ENCODE data around the gene C12orf42. TPM values are rescaled to one million over a fixed set of nuclear protein-coding genes. Genes with fewer than 3 reads are reported as not detected.

The C12orf42 gene
- total and polyA plus RNA-seq, 4 donors, result 0.14 to 0.17 TPM; not detected in 2

DNA sequence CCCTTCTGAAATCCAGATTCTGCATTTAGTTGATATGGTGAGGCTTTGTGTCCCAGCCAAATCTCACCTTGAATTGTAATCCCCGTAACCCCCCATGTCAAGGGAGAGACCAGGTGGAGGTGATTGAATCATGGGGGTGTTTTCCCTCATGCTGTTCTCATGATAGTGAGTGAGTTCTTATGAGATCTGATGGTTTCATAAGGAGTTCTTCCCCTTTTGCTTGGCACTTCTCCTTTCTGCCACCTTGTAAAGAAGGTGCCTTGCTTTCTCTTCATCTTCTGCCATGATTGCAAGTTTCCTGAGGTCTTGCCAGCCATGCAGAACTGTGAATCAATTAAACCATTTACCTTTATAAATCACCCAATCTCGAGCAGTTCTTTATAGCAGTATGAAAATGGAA is 23.1 kb upstream of the C12orf42 start:
- Histone ChIP-seq H3K4me3 (ENCODE audit: low read depth in 1 of 3, low read length in 3 of 3) (no peak overlapping the region), H3K9me3 (ENCODE audit: control insufficient read depth in 4 of 4, low read length in 3 of 4) (no peaks in the 10 kb centered on the region), H3K9ac (ENCODE audit: low read depth in 1 of 2, low read length in 2 of 2) (no peak overlapping the region), H3K36me3 (ENCODE audit: control insufficient read depth in 4 of 4, insufficient read depth in 3 of 4, low read depth in 1 of 4, low read length in 3 of 4) (no peaks in the 10 kb centered on the region), H3K27me3 (ENCODE audit: control insufficient read depth in 4 of 4, insufficient read depth in 4 of 4, low read length in 3 of 4) (peaks cover 0 to 2% (median 0%) of the 10 kb centered on the region in 4 donors), H3K4me1 (ENCODE audit: control insufficient read depth in 4 of 4, insufficient read depth in 4 of 4, low read length in 3 of 4) (no peaks in the 10 kb centered on the region), H3K27ac (ENCODE audit: low read depth in 1 of 2, low read length in 2 of 2) (no peak overlapping the region)
- DNase-seq (ENCODE audit: low spot score), result no peak
- 77% methylated on average over 2 of the region's 2 CpGs for WGBS
- TF ChIP-seq FOXA2 (IDR thresholded peaks at IDR 0.05) (no peak), TAF1 (conservative IDR thresholded peaks at IDR 0.05) (no peak), FOXA1 (IDR thresholded peaks at IDR 0.05) (no peak), GABPA (IDR thresholded peaks at IDR 0.05 in 1 of 2, conservative IDR thresholded peaks at IDR 0.05 in 1 of 2) (no peak), RXRA (IDR thresholded peaks at IDR 0.05) (no peak)

DNA sequence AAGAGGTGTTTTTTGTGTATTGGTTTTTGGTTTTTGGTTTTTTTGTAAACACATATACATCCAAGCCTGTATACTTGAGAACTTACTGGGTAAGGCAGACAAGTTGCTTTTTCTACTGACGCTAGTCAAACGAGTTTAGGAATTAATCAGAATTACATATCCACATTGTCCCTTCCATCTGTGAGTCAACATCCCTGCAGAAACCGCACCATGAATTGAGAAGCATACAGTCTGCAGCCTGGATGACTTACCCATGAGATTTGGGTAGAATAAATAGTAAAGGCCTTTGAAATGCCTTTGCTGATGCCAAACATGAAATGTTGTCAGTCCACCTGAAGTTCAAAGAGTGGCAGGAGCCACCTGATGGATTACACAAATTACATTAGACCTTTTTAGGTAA is 21.4 kb upstream of the C12orf42 start:
- Histone ChIP-seq H3K9ac (ENCODE audit: low read depth in 1 of 2, low read length in 2 of 2) (no peak overlapping the region), H3K4me3 (ENCODE audit: low read depth in 1 of 3, low read length in 3 of 3) (no peak overlapping the region), H3K27me3 (ENCODE audit: control insufficient read depth in 4 of 4, insufficient read depth in 4 of 4, low read length in 3 of 4) (peaks cover 0 to 2% (median 0%) of the 10 kb centered on the region in 4 donors), H3K27ac (ENCODE audit: low read depth in 1 of 2, low read length in 2 of 2) (no peak overlapping the region), H3K4me1 (ENCODE audit: control insufficient read depth in 4 of 4, insufficient read depth in 4 of 4, low read length in 3 of 4) (no peaks in the 10 kb centered on the region), H3K9me3 (ENCODE audit: control insufficient read depth in 4 of 4, low read length in 3 of 4) (no peaks in the 10 kb centered on the region), H3K36me3 (ENCODE audit: control insufficient read depth in 4 of 4, insufficient read depth in 3 of 4, low read depth in 1 of 4, low read length in 3 of 4) (no peaks in the 10 kb centered on the region)
- WGBS, result 92% methylated on average over 3 of the region's 3 CpGs
- TF ChIP-seq, protein P1, sequence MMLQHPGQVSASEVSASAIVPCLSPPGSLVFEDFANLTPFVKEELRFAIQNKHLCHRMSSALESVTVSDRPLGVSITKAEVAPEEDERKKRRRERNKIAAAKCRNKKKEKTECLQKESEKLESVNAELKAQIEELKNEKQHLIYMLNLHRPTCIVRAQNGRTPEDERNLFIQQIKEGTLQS (IDR thresholded peaks at IDR 0.05), result no peak
- TF ChIP-seq TAF1 (conservative IDR thresholded peaks at IDR 0.05) (no peak), JUND (IDR thresholded peaks at IDR 0.05) (no peak), HNF4G (IDR thresholded peaks at IDR 0.05) (no peak), FOXA1 (IDR thresholded peaks at IDR 0.05) (no peak), RXRA (IDR thresholded peaks at IDR 0.05) (no peak), RAD21 (IDR thresholded peaks at IDR 0.05) (no peak)
- TF ChIP-seq, protein P2, sequence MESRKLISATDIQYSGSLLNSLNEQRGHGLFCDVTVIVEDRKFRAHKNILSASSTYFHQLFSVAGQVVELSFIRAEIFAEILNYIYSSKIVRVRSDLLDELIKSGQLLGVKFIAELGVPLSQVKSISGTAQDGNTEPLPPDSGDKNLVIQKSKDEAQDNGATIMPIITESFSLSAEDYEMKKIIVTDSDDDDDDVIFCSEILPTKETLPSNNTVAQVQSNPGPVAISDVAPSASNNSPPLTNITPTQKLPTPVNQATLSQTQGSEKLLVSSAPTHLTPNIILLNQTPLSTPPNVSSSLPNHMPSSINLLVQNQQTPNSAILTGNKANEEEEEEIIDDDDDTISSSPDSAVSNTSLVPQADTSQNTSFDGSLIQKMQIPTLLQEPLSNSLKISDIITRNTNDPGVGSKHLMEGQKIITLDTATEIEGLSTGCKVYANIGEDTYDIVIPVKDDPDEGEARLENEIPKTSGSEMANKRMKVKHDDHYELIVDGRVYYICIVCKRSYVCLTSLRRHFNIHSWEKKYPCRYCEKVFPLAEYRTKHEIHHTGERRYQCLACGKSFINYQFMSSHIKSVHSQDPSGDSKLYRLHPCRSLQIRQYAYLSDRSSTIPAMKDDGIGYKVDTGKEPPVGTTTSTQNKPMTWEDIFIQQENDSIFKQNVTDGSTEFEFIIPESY (IDR thresholded peaks at IDR 0.05), result no peak
- TF ChIP-seq, protein P3, sequence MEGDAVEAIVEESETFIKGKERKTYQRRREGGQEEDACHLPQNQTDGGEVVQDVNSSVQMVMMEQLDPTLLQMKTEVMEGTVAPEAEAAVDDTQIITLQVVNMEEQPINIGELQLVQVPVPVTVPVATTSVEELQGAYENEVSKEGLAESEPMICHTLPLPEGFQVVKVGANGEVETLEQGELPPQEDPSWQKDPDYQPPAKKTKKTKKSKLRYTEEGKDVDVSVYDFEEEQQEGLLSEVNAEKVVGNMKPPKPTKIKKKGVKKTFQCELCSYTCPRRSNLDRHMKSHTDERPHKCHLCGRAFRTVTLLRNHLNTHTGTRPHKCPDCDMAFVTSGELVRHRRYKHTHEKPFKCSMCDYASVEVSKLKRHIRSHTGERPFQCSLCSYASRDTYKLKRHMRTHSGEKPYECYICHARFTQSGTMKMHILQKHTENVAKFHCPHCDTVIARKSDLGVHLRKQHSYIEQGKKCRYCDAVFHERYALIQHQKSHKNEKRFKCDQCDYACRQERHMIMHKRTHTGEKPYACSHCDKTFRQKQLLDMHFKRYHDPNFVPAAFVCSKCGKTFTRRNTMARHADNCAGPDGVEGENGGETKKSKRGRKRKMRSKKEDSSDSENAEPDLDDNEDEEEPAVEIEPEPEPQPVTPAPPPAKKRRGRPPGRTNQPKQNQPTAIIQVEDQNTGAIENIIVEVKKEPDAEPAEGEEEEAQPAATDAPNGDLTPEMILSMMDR (IDR thresholded peaks at IDR 0.05; ENCODE audit: low read depth, low read length, missing input control), result no peak
- DNase-seq (ENCODE audit: low spot score), result no peak

DNA sequence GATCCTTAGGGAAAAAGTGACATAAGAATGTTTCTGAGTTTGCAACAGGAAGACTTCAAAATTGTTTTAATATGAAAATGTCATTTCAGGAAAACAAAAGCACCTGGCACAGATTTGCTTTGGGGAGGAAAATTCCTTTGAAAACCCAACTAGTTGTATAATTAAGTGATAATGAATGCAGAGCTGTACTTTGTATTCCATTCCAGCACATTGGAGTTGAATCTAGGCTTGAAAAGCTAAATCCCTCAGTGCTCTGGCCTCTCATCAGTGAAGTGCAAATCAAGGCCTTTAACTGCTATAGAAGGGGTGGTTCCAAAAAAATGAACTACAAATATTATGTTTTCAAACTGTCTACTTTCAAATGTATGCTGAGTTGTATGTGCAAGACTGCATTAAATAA is 19.6 kb upstream of the C12orf42 start:
- DNase-seq (ENCODE audit: low spot score), result no peak
- H3K4me3 ChIP-seq (ENCODE audit: low read depth in 1 of 3, low read length in 3 of 3), result no peak overlapping the region
- no peak overlapping the region for H3K27ac ChIP-seq (ENCODE audit: low read depth in 1 of 2, low read length in 2 of 2)
- H3K36me3 ChIP-seq (ENCODE audit: control insufficient read depth in 4 of 4, insufficient read depth in 3 of 4, low read depth in 1 of 4, low read length in 3 of 4), result no peaks in the 10 kb centered on the region
- no peaks in the 10 kb centered on the region for H3K4me1 ChIP-seq (ENCODE audit: control insufficient read depth in 4 of 4, insufficient read depth in 4 of 4, low read length in 3 of 4)
- H3K9ac ChIP-seq (ENCODE audit: low read depth in 1 of 2, low read length in 2 of 2), result no peak overlapping the region
- H3K27me3 ChIP-seq (ENCODE audit: control insufficient read depth in 4 of 4, insufficient read depth in 4 of 4, low read length in 3 of 4), result no peaks in the 10 kb centered on the region
- no peaks in the 10 kb centered on the region for H3K9me3 ChIP-seq (ENCODE audit: control insufficient read depth in 4 of 4, low read length in 3 of 4)
- TF ChIP-seq, protein P4, sequence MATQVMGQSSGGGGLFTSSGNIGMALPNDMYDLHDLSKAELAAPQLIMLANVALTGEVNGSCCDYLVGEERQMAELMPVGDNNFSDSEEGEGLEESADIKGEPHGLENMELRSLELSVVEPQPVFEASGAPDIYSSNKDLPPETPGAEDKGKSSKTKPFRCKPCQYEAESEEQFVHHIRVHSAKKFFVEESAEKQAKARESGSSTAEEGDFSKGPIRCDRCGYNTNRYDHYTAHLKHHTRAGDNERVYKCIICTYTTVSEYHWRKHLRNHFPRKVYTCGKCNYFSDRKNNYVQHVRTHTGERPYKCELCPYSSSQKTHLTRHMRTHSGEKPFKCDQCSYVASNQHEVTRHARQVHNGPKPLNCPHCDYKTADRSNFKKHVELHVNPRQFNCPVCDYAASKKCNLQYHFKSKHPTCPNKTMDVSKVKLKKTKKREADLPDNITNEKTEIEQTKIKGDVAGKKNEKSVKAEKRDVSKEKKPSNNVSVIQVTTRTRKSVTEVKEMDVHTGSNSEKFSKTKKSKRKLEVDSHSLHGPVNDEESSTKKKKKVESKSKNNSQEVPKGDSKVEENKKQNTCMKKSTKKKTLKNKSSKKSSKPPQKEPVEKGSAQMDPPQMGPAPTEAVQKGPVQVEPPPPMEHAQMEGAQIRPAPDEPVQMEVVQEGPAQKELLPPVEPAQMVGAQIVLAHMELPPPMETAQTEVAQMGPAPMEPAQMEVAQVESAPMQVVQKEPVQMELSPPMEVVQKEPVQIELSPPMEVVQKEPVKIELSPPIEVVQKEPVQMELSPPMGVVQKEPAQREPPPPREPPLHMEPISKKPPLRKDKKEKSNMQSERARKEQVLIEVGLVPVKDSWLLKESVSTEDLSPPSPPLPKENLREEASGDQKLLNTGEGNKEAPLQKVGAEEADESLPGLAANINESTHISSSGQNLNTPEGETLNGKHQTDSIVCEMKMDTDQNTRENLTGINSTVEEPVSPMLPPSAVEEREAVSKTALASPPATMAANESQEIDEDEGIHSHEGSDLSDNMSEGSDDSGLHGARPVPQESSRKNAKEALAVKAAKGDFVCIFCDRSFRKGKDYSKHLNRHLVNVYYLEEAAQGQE (IDR thresholded peaks at IDR 0.05), result no peak
- TF ChIP-seq HNF4A (conservative IDR thresholded peaks at IDR 0.05) (no peak), FOXA2 (IDR thresholded peaks at IDR 0.05) (no peak), GABPA (IDR thresholded peaks at IDR 0.05 in 1 of 2, conservative IDR thresholded peaks at IDR 0.05 in 1 of 2) (no peak), SP1 (IDR thresholded peaks at IDR 0.05) (no peak), HNF4G (IDR thresholded peaks at IDR 0.05) (no peak), RAD21 (IDR thresholded peaks at IDR 0.05) (no peak)
- TF ChIP-seq, protein P5, sequence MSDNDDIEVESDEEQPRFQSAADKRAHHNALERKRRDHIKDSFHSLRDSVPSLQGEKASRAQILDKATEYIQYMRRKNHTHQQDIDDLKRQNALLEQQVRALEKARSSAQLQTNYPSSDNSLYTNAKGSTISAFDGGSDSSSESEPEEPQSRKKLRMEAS (IDR thresholded peaks at IDR 0.05), result no peak
- TF ChIP-seq, protein P3 (IDR thresholded peaks at IDR 0.05; ENCODE audit: low read depth, low read length, missing input control), result no peak
- TF ChIP-seq, protein P2 (IDR thresholded peaks at IDR 0.05), result no peak

Data from liver (tissue), 9 donors.